GM19467 (cell line): Measurements from ENCODE around the gene CELF2.

Experiments
- ATAC-seq: cut with Tn5 transposase; IDR thresholded peaks from one replicate; pipeline ENCODE4 v1.9.1; 2021; ENCODE audit warnings: mild to moderate bottlenecking, moderate library complexity; ENCODE audit not compliant: unreplicated experiment

The CELF2 gene

GRCh38 chr10:11214407-11214806, 196.7 kb downstream of the CELF2 start:
- ATAC-seq = no peak

DNA sequence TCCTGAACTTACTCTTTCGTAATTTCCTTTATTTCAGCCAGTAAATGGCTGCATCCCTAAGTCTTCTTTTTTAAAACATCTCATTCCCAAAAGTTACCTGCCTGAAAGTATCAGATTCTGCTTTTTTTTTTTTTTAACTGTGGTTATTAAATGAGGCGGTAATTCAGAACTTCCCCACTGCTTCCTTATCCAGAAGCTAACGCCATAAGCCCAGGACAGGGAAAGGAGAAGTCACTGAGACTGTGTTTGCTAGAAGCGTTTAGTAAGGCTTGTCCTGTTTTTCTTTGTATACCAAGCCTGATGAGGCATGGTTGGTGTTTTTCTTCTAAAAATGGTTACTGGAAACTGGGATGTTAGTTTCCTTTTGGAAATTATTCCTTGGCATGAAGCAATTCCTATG, 197.8 kb downstream of the CELF2 start:
- ATAC-seq = no peak

DNA sequence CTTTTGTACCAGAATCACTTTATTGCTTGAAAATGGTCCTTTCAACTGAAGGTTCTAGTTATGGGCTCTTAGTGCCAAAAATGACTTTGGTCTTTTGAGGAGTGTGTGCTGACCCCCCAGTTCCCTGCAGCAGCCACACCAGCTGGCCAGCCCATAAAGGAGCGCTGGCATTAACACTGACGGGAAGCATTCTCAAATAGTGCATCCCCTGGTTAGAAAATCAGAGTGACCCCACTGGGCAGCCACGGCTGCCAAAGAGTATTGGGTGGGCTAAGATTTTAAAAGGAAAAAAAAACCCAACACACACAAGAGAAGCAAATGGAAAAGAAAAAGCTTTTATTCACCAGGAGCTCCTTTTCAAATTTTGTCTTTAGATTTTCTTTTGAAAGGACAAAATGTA, 199.8 kb downstream of the CELF2 start:
- ATAC-seq = no peak

DNA sequence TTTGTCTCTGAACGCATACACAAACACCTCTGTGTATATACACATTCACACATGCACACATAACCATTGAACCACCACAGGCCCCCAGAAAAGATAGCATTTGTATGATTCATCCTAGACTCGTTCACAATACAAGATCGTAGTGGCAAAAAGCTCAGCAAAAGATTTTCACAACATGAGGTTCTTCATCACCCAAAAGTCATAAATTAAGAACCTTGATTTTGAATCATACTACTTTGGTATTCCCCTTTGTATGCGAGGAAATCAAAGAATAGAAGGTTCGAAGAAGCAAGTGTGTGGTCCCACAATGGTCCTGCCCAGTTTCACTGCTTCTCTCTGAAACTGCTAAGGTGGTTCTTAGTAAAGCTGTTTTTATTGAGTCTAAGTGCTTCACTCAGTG, 200.7 kb downstream of the CELF2 start:
- ATAC-seq = no peak

- no peak for ATAC-seq
Measured at GRCh38 chr10:11219431-11219830, 201.8 kb downstream of the CELF2 start.

- ATAC-seq = no peak
Measured at GRCh38 chr10:11223081-11223480, 205.4 kb downstream of the CELF2 start.

- no peak for ATAC-seq
Measured at GRCh38 chr10:11223507-11224140, 206.0 kb downstream of the CELF2 start.

- ATAC-seq = no peak
Measured at GRCh38 chr10:11224321-11224720, 206.6 kb downstream of the CELF2 start.

DNA sequence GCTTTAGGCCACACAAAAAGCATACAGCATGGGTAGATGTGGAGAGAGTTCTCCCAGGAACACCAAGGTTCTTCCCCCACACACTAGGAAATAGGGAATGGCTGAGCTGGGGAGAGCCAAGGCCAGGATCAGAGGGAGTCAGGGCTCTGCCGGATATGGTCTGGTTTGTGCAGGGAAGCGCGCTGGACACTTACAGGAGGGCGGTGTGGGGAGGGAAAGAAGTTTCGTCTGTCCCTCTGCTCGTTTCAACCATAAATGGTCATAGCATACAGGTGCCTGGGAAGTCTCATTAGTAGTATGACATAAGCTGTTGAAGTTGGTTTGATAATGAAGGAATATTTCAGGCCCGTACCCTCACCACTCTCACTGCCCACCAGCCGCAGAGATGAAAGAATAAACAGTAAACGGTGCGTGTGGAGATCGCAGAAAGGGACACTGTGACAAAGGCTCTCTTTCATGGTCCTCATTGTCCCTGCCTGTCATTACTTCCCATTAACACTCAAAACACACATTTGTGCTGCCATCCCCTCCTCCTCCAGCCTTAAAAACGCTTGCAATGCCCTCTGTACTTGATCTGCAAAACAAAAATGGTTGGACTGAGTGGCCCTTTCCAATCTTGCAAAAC, 207.2 kb downstream of the CELF2 start:
- ATAC-seq = no peak

- ATAC-seq = peak; percentile 42
Measured at GRCh38 chr10:11225935-11226334, 208.3 kb downstream of the CELF2 start.

GRCh38 chr10:11227103-11227502, 209.4 kb downstream of the CELF2 start:
- peak; percentile 53 for ATAC-seq

DNA sequence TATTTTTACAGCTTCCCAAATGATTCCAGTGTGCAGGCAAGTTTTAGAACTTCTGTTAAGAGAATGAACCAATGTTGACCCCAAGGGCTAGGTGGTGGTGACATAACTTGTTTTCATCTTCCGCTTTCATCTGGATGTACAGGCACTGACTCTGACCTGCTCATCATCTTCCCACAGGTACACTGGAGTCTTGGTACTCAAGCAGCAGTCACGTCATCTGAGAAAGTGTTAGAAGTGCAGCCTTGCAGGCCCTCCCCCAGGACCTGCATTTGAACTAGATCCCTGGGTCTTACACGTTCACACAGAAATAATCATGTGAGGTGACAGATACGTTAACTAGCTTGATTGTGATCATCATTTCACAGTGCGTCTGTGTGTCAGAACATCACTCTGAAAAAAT, 212.2 kb downstream of the CELF2 start:
- ATAC-seq = no peak

GRCh38 chr10:11230498-11231167, 213.0 kb downstream of the CELF2 start:
- no peak for ATAC-seq

DNA sequence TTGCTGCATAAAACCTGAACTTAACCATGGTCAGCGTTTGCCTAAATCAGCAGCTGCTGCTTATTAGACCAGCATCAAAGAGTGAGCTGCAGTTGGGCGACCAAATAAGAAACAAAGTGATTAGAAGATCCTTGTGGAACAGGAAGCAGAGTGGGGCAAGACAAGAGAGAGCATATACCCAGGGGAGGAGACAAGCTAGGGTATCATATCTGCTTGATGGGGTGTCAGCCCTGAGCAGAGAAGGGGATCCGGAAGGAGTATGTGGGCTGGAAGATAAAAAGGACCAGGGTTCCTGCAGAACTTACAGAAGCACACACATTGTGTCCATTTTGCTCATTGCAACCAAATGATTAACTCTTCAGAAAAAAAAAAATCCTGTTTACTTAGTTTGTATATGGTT, 213.6 kb downstream of the CELF2 start:
- ATAC-seq = no peak

DNA sequence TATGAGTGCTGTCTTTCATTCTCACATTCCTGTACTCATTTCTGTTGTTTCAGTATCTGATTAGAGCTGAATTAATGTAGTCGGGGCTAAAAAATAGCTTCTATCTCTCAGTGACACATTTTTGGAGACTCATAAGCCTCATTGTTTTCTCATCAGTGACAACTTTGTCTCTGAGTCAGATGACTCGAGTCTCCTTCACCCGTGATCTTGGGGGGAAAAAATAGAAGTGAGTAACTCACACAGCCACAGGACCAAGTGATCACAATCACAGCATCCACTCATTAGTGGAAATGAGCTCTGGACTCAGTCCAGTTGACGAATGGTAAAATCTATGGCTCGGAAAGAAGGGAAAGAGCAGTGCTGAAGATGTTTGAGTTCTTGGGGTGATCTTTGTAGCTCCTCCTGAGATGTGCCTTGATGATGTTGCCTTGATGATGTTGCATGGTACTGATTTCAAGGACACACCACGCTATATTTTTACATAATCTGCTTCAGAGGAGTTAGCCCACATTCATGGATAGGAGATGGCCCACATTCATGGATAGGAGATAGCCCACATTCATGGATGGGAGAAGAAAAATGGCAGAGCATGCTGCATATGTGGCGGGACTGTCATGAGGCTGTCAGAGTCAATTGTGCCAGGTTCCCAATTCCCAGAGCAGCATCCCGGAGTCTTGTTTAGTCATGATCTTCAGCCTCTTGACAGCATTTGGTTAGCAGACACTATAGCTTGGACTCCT, 214.7 kb downstream of the CELF2 start:
- no peak for ATAC-seq

DNA sequence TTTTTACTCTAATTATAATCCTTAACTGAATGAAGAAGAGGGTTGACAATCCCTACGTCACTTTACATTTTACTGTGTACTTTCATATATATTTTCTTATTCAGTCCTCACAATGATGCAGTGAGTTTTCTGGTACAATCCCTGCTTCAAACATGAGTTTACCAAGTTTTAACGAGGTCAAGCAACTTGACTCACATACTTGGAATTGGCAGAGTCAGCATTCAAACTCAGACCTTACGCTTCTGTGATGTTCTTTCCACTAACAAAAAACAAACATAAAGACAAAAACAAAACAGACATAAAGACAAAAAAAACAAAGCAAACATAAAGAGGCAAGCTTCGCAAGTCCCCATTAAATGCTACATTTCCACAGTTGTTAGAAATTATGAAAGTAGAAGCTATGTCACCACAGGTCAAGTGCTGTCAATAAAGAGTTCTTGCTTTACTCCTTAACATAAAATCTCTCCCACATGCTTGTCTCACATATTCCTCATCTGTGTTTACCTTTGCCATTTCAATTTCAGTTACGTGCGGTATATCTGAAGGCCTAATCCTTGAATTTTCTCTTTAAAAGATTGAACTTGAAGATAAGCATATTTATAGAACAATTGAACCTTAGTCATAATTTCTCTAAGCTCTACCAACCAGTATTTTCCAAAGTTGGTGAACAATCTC, 217.3 kb downstream of the CELF2 start:
- ATAC-seq = no peak

DNA sequence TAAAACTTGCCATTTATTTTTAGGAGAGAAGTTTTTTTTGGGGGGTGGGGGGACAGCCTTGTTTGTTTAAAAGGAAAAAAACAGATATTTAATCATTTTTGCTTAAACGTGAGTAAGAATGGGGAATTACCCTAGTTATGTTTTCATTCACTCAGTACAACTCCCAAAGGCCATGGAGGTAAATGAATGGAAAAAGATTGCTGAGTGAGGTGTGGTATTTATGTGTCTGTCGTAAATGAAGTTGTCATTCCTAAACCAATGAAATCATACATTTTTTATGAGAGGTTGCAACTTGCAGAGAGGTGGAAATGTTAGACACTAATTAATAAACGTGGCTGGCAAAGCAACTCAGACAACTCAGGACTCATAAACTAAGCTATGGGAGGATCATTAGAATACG, 218.1 kb downstream of the CELF2 start:
- ATAC-seq = no peak

- peak; percentile 75 for ATAC-seq
Measured at GRCh38 chr10:11236234-11236633, 218.6 kb downstream of the CELF2 start.

- ATAC-seq = peak; percentile 29
Measured at GRCh38 chr10:11237571-11237970, 219.9 kb downstream of the CELF2 start.

DNA sequence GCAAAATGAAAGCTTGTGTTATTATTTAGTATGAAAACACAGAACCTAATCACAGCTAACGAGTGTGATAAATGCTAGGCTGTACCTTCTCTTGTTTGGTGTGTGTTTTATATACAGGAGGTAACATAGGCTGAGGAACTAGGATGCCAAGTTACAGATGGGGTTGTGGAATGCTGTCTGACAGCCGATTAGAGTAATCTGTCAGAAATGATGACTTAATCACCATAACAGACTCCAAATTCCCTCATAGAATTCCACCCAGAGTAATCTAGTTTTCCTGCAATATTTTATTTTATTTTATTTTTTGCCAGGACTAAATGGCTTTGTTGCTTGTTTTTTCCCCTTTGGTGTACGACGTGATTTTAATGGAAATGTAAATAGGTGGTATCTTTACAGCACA, 221.2 kb downstream of the CELF2 start:
- no peak for ATAC-seq

- no peak for ATAC-seq
Measured at GRCh38 chr10:11240641-11241040, 223.0 kb downstream of the CELF2 start.
